Inflammatory macrophage (primary cell): ENCODE results near the gene TRAPPC8.
A peak's percentile ranks its signal among the peaks of the same experiment; 100 is the strongest.
"Not testable (repeated sequence)": the region's sequence is repeated elsewhere in the genome, so short reads cannot be mapped to it uniquely, and the experiment has no call there.

Source experiments
- DNase-seq, 2 donors: peaks; one replicate each; pipeline ENCODE4 v3.0.0-alpha.2; 2020 to 2022
- total RNA-seq, 18 experiments: gene quantifications; one replicate each; lab custom pipeline; 2026; ENCODE audit warnings: mixed read lengths in 6 of 18, inconsistent platforms in 2 of 18; lab: John Stamatoyannopoulos, UW

Gene TRAPPC8, protein sequence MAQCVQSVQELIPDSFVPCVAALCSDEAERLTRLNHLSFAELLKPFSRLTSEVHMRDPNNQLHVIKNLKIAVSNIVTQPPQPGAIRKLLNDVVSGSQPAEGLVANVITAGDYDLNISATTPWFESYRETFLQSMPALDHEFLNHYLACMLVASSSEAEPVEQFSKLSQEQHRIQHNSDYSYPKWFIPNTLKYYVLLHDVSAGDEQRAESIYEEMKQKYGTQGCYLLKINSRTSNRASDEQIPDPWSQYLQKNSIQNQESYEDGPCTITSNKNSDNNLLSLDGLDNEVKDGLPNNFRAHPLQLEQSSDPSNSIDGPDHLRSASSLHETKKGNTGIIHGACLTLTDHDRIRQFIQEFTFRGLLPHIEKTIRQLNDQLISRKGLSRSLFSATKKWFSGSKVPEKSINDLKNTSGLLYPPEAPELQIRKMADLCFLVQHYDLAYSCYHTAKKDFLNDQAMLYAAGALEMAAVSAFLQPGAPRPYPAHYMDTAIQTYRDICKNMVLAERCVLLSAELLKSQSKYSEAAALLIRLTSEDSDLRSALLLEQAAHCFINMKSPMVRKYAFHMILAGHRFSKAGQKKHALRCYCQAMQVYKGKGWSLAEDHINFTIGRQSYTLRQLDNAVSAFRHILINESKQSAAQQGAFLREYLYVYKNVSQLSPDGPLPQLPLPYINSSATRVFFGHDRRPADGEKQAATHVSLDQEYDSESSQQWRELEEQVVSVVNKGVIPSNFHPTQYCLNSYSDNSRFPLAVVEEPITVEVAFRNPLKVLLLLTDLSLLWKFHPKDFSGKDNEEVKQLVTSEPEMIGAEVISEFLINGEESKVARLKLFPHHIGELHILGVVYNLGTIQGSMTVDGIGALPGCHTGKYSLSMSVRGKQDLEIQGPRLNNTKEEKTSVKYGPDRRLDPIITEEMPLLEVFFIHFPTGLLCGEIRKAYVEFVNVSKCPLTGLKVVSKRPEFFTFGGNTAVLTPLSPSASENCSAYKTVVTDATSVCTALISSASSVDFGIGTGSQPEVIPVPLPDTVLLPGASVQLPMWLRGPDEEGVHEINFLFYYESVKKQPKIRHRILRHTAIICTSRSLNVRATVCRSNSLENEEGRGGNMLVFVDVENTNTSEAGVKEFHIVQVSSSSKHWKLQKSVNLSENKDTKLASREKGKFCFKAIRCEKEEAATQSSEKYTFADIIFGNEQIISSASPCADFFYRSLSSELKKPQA (N-terminal part only)
- total RNA-seq = 57.8 to 170 (median 128) reads per million in 18 experiments

DNA sequence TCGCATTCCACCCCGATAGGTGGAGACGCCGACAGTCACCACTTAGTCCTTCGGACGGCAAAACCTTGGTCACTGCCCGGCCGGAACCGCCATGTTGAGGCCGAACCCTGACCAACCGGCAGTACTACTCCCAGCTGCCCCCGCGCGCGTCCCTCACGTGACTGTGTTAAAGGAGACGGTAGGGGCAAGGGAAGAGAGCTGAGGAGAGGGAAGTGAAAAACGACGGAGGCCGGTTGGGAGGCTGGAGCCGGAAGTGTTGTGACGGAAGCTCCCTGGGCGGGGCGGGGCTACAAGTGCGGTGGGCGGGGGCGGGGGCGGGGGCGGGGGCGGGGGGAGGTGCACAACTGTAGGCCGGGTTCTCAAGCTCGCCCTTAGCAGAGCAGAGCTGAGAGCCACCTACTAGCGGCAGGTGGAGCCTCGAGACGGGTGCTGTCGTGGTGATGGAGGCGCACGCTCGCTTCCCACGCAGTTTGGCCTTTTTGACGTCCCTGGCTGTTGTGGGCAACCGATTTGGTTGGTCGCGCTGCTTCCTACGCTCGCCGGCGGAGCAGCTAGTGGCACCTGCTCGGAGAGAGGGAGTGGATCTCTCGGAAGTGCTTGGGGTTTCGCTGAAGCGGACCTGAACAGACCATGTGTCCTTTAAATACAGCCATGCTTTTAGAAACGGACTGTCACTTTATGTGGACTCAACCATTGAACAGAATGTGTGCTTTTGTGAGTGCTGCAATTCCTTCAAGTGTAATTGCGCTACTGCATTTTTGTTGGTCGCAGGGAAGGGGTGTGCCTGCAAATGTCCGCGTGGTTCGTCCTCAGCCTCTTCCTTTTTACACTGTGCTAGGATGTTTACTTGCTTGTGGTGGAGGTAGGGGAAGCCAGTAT lies at the start of gene TRAPPC8:
Gene TRAPPC8 (minus strand): TSS at position 130 of the 879 bp plus-strand sequence. CDS start 364 bp downstream, outside the sequence.
- peak; percentile 98 for DNase-seq

DNA sequence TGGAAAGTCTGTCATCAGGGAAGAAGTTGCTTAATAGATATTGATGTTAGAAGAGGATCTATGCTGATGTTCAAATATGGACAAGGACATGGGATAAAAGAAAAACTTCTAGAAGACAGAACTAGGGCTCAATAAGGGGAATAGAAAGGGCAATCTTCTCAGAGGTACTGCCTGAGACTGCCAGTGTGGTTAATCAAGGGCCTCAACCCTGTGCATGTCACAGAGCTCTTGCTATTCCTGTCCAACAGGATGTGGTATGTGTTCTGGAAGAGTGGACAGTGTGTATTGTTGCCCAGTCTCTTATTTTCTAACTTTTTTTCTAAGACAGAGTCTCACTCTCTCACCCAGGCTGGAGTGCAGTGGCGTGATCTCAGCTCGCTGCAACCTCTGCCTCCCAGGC lies 47.9 kb upstream of the TRAPPC8 start:
- no peak for DNase-seq

DNA sequence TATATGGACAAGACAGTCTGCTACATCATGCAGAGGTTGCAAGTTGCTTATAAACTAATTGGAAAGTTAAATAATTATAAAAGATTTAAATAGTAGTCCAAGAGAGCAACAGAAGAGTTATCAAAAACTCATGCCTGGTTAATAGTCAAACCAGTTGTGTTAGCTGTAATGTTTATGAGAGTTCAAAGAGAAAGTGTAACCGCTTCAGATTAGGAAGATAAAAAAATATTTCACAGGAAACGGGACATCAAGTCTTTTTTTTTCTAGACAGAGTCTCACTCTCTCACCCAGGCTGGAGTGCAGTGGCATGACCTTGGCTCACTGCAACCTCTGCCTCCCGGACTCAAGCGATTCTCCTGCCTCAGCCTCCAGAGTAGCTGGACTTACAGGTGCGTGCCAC lies 41.0 kb upstream of the TRAPPC8 start:
- DNase-seq = no peak

DNA sequence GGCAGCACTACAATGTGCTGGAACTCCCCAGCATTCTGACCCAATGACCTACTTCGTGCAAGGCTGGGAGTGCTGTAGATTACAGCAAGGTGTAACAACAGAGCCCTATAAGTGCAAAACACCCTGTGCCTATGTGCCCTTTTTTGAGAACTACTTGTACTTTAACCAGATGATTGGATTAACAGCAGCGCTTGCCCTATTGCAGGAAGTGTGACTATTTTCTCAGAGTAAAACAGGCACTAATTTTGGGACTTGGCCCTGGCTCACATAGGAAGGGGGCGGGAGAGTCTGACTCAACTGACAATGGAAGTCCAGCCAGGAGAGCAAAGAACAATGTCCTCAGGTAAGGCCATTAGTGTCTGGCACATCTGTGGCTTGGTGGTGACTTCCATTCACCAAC lies 40.1 kb upstream of the TRAPPC8 start:
- DNase-seq = no peak

DNA sequence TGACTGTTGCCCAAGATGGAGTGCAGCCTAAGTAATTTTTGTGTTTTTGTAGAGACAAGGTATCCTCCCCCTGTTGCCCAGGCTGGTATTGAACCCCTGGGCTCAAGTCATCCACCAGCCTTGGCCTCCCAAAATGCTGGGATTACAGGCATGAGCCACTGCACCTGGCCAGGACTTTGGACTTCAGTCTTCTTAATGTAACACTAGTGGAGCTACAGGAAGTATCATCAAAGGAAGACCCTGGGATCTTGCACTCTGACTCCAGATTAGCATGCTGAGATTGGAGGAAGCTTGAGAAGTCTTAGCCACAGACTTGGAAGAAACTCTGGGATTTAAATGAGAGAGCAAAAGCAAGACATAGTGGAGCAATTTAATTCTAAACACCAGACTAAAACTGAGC lies 37.9 kb upstream of the TRAPPC8 start:
- DNase-seq = no peak

DNA sequence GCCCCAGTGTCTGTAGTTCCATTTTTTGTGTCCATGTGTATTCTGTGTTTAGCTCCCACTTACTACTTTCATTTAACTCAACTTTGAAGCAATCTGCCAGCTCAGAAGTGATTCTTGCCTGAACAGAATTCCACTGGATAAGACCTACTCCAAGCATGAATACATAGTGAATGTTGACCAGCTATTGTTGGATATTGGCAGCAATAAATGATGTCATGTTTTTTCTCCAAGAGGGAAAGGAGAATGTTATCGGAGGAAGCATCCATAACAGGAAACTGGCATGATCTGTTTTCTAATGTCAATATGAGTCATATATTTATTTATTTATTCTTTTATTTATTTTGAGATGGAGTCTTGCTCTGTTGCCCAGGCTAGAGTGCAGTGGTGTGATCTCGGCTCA lies 36.8 kb upstream of the TRAPPC8 start:
- DNase-seq = no peak

DNA sequence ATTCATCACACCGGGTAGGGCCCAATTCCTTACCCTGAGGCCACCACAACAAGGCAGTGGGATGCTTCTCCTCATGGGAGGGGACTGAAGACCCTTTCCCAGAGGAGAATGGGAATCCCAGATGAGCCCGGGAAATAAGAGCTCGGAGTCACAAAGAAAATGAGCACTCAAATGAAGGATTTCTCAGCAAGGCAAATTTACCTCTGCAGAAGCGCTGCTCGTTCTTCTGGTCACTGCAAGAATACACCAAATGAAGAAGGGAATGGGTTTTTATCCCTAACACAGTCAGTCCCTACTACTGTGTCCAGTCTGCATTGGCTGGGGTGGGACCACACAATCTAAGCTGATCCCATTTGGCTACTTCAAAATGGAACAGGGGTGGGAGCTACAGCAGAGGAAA lies 35.7 kb upstream of the TRAPPC8 start:
- no peak for DNase-seq

DNA sequence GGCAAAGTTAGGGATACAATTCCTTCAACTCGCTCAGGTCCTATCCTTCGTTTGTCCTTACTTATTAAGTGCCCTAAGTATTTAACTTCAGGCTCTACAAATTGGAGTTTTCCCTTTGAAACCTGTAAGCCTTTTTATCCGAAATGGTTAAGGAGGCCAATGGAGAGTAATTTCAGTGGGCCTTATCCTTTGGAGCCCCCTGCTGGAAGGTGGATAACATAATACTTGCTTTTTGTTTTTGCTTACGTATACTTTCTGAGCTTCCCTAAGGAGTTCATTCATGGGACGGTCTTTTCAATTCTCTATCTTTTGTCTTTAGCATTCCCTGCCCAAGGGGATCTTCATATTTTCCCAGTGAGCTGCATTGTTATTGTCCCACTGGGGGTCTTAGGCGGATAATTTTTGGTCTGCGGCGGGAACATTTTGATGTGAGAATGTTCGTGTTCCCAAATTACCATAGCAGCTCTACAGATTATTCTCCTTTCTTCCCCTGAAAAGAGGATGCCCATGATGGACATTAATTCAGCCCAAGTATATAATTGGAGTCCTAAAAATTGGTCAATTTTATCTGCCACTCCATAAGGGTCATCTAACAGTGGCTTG lies 34.4 kb upstream of the TRAPPC8 start:
- DNase-seq = peak; percentile 22 to 40

DNA sequence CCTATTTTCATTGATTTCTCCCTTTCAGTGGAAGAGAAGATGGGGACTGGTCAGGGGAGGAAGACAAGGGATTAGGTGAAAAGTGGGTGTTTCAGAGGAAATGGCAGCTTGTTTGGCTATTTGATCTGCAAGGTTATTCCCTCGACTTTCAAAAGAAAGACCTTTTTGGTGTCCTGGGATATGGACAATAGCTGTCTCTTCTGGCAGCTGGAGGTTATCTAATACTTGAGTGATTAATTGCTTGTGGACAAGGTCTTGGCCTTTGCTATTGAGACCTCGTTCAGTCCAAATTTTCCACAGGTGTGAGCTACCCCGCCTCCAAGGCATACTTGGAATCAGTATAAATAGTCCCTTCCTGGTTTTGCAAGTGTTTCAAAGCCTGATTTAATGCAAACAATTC lies 33.3 kb upstream of the TRAPPC8 start:
- no peak for DNase-seq

DNA sequence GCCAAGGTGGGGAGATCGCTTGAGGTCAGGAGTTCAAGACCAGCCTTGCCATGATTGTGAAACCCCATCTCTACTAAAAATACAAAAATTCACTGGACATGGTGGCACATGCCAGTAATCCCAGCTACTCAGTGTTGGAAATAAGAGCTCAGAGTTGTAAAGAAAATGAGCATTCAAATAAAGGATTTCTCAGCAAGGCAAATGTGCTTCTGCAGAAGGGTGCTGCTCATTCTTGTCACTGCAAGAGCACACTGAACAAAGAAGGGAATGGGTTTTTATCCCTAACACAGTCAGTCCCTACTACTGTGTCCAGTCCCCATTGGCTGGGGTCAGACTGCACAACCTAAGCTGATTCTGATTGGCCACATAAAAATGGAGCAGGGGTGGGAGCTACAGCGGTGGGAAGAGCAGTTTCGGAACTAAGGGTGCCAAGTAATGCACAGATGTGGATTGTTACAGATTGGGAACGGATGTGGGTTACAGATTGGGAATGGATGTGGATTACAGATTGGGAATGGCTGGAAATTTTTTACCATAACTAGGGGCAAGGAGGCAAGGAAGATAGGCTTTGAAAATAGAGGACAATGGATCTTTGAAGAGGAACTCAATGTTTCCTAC lies 31.1 kb upstream of the TRAPPC8 start:
- DNase-seq = no peak

DNA sequence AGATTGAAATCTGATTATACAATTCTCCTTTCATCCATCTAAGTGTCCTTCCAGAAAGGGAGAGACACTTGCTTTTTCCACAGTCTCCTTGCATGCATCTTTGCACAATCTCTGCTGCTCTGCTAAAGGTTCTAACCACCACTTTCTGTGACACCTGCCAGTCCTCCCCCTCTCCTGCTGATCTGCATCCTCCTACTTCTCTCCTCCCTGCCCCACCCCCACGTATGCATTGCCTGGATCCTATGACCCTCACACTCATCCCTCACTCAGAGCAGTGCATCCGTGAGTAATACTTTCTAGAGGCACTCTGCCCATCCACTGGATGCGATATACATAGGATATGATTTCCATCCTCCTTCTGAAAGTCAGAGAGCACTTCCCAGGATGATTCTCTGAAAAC lies 27.7 kb upstream of the TRAPPC8 start:
- DNase-seq = no peak

DNA sequence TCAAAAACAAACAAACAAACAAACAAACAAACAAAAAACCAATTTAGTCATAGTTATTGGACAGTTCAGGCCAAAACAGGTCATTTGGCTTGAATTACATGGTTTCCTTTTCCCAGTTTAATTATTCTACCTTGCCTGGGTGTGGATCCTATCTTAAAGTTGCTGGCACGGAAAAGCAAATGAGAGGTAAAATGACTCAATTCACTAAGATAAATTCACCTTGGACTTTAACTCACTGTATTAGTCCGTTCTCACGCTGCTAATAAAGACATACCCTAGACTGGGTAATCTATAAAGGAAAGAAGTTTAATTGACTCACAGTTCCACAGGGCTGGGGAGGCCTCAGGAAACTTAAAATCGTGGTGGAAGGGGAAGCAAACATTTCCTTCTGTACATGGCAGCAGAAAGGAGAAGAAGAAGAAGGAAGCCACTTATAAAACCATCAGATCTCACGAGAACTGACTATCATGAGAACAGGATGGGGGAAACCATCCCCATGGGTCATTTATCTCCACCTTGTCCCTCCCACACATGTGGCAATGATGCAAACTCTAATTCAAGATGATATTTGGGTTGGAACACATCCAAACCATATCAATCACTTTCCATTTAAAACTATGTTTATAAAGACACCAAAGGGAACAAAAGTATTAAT lies 22.5 kb upstream of the TRAPPC8 start:
- peak; percentile 26 to 44 for DNase-seq

DNA sequence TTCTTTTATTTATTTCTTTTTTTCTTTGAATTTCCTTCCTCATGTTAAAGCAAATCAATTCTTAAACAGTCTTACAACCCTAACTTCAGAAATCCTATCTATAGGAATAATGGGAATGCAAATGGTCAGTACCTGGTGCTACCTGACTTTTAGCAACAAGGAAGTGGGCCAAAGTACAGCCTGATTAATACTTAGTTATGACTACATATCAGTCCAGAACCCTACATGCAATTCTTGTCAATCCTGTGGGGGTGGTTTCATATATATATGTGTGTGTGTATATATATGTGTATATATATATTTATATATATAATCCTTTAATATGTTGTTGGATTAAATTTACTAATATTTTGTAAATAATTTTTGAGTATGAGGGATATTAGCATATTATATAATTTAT lies 14.8 kb upstream of the TRAPPC8 start:
- DNase-seq = no peak

DNA sequence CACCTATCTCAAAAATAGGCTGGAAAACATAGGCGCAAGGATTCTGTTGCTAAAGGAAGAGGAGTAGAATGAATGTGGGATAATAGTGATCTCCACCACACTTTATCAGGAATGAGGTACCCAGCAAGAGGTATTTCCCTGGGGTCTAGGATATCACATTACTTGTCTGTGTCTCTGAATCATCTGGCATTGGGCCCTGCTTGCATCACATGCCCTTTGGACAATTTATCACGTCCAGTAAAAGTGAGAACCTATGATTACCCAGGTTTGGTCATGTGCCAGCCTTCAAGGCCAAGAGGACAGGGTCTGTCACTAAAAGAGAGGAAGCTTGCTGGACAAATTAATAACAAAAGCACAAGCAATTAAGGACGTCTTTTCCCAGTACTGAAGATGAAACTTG lies 11.4 kb upstream of the TRAPPC8 start:
- DNase-seq = no peak

DNA sequence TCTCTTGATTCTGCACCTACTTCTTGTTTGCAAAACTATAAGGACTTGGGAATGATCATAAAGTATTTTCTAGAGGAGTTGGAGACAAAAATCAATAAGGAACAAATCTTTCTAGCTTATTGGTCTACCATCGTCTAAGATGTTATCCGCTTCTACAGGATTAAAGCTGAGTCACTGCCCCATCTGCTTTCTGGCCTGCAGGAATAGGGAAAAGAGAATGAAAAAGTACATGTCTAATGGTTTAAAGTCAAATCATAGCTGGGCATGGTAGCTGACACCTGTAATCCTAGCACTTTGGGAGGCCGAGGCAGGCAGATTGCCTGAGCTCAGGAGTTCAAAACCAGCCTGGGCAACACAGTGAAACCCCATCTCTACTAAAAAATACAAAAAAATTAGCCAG lies 10.8 kb upstream of the TRAPPC8 start:
- DNase-seq = not testable (repeated sequence)

DNA sequence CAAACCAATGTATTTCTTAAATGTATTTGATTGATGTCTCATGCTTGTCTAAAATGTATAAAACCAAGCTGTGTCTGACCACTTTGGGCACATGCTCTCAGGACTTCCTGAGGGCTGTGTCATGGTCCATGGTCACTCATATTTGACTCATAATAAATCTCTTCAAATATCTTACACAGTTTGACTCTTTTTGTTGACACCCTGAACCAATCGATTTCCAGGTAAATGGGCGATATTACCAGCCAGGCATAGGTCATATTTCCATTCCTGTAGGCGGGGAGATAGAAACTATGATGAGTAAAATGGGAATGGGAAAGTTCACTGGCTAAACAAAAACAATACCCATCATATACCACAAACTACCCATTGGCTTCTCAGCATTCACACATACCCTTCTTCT lies 9.3 kb upstream of the TRAPPC8 start:
- DNase-seq = no peak

DNA sequence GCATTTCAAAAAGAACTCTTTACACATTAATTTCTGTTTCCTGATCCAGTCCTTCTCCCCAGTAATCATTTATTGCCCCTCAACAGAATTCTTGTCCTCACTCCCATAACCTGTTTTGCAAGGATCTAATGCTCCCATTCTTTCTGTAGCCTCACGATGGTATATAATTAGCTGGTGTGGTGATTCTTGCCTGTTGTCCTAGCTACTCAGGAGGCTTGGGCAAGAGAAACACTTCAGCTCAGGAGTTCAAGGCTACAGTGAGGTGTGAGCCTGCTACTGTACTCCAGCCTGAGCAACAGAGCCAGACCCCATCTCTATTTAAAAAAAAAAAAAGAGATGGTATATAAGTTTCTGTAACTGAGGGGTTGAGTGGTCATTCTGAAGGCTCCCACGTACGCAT lies 7.7 kb upstream of the TRAPPC8 start:
- DNase-seq = no peak

DNA sequence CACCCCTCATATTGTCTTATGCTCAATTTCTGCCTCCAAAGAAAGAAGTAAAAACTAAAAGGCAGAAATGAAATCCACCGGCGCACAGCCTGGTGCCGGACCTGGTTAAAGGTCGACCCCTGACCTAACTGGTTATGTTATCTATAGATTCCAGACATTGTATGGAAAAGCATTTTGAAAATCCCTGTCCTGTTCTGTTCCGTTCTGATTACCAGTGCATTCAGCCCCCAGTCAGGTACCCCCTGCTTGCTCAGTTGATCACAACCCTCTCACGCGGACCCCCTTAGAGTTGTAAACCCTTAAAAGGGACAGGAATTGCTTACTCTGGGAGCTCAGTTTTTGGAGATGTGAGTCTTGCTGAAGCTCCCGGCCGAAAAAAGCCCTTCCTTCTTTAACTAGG lies 5.4 kb upstream of the TRAPPC8 start:
- DNase-seq = not testable (repeated sequence)

DNA sequence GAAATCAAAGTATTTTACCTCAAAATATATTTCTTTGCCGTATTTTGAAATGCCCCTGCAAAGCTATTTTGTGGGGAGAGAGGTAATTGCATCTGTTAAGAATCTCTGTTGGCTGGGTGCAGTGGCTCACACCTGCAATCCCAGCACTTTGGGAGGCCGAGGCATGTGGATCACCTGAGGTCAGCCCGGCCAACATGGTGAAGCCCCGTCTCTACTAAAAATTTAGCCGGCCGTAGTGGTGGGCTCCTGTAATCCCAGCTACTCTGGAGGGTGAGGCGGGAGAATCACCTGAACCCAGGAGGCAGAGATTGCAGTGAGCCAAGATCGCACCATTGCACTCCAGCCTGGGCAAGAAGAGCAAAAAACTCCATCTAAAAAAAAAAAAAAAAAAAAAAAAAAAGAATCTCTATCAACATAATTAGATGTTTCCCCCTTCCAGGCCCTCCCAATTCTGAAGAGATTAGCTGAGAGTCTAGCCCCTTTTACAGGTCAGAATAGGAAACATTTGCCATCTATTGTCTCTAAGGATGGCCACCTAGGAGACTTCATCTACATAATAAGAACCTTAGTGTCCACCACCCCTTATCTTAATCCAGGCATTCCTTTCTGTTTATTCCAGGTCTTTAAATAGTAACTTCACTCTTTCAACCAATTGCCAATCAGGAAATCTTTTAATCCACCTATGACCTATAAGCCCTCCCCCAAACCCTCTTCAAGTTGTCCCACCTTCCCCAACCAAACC lies 3.5 kb upstream of the TRAPPC8 start:
- no peak for DNase-seq
